Type B pancreatic cell (in vitro differentiated cells): ENCODE data around the gene TJAP1. TPM values are rescaled to one million over a fixed set of nuclear protein-coding genes. Genes with fewer than 3 reads are reported as not detected.

Experiments
- DNase-seq: peaks from one replicate; pipeline ENCODE4 v3.0.0; 2021; ENCODE audit warnings: mixed read lengths; ENCODE audit not compliant: unreplicated experiment; ENCODE audit errors: extremely low spot score
- H3K27ac Mint-ChIP-seq: 2 replicates; pipeline ENCODE4 v1.8.0; 2021; ENCODE audit warnings: mild to moderate bottlenecking, mixed read lengths
- H3K27me3 Mint-ChIP-seq: 2 replicates; pipeline ENCODE4 v1.8.0; 2021; ENCODE audit warnings: mixed read lengths
- H3K36me3 Mint-ChIP-seq: 2 replicates; pipeline ENCODE4 v1.8.0; 2021; ENCODE audit warnings: mixed read lengths
- H3K4me1 Mint-ChIP-seq: one replicate; pipeline ENCODE4 v1.8.0; 2021; ENCODE audit warnings: mixed read lengths; ENCODE audit not compliant: unreplicated experiment
- H3K4me3 Mint-ChIP-seq: 2 replicates; pipeline ENCODE4 v1.8.0; 2021; ENCODE audit warnings: mild to moderate bottlenecking, mixed read lengths
- H3K9me3 Mint-ChIP-seq: 2 replicates; pipeline ENCODE4 v1.8.0; 2021; ENCODE audit warnings: mixed read lengths
- long read RNA-seq: library from polyadenylated mRNA; unstranded; transcript quantifications from one replicate; pipeline ENCODE4 v2.0.0, GENCODE V29; 2020
- total RNA-seq: library from RNA; stranded (reverse); gene quantifications from 2 replicates; pipeline ENCODE4 v1.2.1, GENCODE V29; 2021; ENCODE audit warnings: low replicate concordance
- TF ChIP-seq, protein P1 (sequence below): fragments of 200-600 bp; sonication (generic); conservative IDR thresholded peaks from 2 replicates; pipeline ENCODE4 v1.5.0; 2021; ENCODE audit warnings: antibody characterized with exemption, mild to moderate bottlenecking

The TJAP1 gene, protein sequence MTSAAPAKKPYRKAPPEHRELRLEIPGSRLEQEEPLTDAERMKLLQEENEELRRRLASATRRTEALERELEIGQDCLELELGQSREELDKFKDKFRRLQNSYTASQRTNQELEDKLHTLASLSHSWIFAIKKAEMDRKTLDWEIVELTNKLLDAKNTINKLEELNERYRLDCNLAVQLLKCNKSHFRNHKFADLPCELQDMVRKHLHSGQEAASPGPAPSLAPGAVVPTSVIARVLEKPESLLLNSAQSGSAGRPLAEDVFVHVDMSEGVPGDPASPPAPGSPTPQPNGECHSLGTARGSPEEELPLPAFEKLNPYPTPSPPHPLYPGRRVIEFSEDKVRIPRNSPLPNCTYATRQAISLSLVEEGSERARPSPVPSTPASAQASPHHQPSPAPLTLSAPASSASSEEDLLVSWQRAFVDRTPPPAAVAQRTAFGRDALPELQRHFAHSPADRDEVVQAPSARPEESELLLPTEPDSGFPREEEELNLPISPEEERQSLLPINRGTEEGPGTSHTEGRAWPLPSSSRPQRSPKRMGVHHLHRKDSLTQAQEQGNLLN
- total RNA-seq: 34.7 and 44.5 TPM in 2 replicates
- long read RNA-seq, partial matches to known transcripts: 2 of 6 reads
- long read RNA-seq, other reads (novel, unspliced or antisense): 4 of 6 reads

DNA sequence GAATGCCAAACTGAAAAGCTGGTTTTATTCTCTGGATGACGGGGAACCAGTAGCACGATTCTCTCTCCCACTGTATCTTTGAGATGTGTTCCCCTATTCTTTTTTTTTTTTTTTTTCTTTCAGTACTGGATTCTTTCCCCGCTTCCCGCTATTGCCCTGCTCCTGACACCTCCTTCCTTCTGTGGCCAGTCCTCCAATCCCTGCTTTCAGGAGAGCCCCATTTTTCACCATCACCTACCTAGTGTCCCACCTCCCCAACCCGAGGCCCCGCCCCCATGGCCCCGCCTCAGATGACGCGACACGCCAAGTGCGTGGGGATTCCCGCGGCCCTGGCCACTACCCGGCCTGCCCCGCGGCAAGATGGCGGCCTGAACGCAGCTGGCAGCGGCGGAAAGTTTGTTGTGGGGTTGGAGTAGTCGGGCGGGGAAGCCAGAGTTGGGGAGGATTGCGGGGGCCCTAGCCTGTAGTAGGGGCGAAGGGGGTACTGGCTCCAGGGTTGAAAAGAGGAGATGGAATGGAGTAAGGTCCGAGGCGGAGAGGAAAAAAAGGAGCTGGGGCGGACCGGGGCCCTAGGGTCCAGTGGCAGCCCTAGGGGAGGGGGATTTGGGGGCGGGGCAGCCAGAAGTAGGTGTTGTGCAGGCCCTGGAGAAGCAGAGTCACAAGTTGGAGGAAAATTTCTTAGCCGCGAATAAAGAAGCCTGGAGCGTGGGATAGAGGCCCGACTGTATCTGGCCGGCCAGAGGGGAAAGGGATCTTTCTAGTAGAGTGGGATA is at the start of gene TJAP1:
Gene TJAP1 (plus strand): TSS at position 336 of the 773 bp plus-strand sequence. CDS start 21,432 bp downstream, outside the sequence.
- H3K9me3 Mint-ChIP-seq: no peaks in the 10 kb centered on the region
- TF ChIP-seq, protein P1, sequence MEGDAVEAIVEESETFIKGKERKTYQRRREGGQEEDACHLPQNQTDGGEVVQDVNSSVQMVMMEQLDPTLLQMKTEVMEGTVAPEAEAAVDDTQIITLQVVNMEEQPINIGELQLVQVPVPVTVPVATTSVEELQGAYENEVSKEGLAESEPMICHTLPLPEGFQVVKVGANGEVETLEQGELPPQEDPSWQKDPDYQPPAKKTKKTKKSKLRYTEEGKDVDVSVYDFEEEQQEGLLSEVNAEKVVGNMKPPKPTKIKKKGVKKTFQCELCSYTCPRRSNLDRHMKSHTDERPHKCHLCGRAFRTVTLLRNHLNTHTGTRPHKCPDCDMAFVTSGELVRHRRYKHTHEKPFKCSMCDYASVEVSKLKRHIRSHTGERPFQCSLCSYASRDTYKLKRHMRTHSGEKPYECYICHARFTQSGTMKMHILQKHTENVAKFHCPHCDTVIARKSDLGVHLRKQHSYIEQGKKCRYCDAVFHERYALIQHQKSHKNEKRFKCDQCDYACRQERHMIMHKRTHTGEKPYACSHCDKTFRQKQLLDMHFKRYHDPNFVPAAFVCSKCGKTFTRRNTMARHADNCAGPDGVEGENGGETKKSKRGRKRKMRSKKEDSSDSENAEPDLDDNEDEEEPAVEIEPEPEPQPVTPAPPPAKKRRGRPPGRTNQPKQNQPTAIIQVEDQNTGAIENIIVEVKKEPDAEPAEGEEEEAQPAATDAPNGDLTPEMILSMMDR: no peak
- H3K27ac Mint-ChIP-seq: peak within 1 kb of the TSS; percentile 89
- no peaks in the 10 kb centered on the region for H3K36me3 Mint-ChIP-seq
- peak; percentile 98 for DNase-seq
- peaks cover 44% of the 10 kb centered on the region for H3K4me1 Mint-ChIP-seq
- H3K4me3 Mint-ChIP-seq: peak within 1 kb of the TSS; percentile 96
- H3K27me3 Mint-ChIP-seq: no peaks in the 10 kb centered on the region

DNA sequence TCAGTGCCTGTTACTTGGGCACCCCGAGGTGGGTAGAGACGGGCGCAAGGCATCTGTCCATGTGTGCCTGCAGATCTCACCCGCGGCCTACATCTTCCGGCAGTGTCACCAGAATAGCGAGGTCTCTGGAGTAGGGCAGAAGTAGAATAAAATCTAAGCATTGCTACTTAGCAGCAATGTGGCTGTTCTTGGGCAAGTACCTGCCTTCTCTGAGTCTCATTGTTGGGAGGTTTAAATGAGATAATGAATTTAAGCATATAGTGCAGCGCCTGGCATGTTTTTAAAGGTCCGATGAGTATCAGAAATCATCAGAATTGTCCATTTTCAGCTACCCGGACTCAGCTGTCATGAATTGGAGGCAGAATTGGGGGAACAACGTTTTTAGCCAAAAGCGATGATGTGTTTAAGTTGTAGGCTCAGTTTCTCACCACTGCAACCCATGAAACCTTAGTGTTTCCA is 49.2 kb upstream of the TJAP1 start:
- peaks cover 3% of the 10 kb centered on the region for H3K9me3 Mint-ChIP-seq
- no peaks in the 10 kb centered on the region for H3K27me3 Mint-ChIP-seq
- peaks cover 16% of the 10 kb centered on the region for H3K4me1 Mint-ChIP-seq
- DNase-seq: no peak
- H3K4me3 Mint-ChIP-seq: peak overlapping the region; percentile 96
- TF ChIP-seq, protein P1: no peak
- H3K27ac Mint-ChIP-seq: peak overlapping the region; percentile 97
- H3K36me3 Mint-ChIP-seq: no peaks in the 10 kb centered on the region

DNA sequence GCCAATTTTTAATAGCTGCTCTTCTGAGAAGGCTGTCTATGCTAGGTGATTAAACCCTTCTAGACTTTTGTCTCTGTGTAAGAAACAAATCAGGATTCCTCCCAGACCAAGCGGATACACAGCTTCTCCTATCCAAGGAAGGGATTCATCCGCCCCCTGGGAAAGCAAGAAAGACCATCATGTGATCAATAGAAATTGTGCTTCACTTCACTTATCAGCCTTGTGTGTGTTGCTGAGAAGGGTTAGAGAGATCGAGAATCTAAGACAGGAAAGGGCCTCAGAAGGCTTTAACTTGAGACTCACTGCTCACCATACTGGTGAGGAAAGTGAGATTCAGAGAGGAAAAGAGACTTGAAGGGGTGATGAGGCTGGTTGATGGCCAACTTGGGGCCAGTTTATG is 48.5 kb upstream of the TJAP1 start:
- peaks cover 3% of the 10 kb centered on the region for H3K9me3 Mint-ChIP-seq
- peaks cover 16% of the 10 kb centered on the region for H3K4me1 Mint-ChIP-seq
- H3K4me3 Mint-ChIP-seq: peak overlapping the region; percentile 96
- TF ChIP-seq, protein P1: no peak
- H3K36me3 Mint-ChIP-seq: no peaks in the 10 kb centered on the region
- H3K27me3 Mint-ChIP-seq: no peaks in the 10 kb centered on the region
- H3K27ac Mint-ChIP-seq: peak overlapping the region; percentile 97
- DNase-seq: no peak

DNA sequence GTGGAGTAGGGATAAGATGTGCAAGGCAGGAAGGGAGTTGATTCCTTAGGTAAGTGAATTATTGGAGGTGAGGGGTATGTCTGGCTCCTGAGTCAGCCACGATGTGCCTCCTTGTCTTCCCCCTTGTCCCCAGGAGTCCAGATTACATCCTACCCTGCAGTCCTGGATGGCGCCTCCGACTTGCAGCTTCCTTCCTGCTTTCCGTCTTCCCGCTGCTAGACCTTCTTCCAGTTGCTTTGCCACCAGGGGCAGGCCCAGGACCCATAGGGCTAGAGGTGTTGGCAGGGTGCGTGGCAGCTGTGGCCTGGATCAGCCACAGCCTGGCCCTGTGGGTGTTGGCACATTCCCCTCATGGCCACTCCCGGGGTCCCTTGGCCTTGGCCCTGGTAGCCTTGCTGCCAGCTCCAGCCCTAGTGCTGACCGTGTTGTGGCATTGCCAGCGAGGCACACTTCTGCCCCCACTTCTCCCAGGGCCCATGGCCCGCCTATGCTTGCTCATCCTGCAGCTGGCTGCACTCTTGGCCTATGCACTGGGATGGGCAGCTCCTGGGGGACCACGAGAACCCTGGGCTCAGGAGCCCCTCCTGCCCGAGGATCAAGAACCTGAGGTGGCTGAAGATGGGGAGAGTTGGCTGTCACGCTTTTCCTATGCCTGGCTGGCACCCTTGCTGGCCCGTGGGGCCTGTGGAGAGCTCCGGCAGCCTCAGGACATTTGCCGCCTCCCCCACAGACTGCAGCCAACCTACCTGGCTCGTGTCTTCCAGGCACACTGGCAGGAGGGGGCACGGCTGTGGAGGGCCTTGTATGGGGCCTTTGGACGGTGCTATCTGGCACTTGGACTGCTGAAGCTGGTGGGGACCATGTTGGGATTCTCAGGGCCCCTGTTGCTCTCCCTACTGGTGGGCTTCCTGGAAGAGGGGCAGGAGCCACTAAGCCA is 45.1 kb upstream of the TJAP1 start:
- Mint-ChIP-seq H3K36me3 (peaks cover 4% of the 10 kb centered on the region), H3K4me1 (peaks cover 22% of the 10 kb centered on the region), H3K4me3 (no peak overlapping the region), H3K27ac (no peak overlapping the region), H3K9me3 (peaks cover under 1% of the 10 kb centered on the region), H3K27me3 (no peaks in the 10 kb centered on the region)
- TF ChIP-seq, protein P1: no peak
- no peak for DNase-seq
